Measurements from ENCODE around the gene SH2D2A.

The SH2D2A gene

DNA sequence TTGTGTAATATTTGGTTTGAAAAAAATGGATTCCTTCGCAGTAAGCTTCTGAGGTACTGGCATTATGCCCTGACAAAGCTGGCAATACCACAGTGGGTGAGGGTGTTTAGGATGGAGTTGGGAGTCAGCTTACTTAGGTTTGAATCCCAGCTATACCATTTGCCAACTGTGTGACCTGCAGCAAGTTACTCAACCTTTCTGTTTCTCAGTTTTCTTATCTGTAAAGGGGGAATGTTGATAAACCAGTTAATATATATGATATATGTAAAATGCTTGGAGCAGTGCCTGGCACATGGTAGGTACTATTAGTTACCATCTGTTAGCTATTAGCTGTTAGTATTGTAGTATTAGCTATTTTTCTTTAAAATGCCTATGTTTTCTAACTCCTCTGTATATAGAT is 60.3 kb downstream of the SH2D2A start:
- no peak for DNase-seq (ENCODE audit: low read depth)
- TF ChIP-seq, protein P1, sequence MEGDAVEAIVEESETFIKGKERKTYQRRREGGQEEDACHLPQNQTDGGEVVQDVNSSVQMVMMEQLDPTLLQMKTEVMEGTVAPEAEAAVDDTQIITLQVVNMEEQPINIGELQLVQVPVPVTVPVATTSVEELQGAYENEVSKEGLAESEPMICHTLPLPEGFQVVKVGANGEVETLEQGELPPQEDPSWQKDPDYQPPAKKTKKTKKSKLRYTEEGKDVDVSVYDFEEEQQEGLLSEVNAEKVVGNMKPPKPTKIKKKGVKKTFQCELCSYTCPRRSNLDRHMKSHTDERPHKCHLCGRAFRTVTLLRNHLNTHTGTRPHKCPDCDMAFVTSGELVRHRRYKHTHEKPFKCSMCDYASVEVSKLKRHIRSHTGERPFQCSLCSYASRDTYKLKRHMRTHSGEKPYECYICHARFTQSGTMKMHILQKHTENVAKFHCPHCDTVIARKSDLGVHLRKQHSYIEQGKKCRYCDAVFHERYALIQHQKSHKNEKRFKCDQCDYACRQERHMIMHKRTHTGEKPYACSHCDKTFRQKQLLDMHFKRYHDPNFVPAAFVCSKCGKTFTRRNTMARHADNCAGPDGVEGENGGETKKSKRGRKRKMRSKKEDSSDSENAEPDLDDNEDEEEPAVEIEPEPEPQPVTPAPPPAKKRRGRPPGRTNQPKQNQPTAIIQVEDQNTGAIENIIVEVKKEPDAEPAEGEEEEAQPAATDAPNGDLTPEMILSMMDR (IDR thresholded peaks at IDR 0.05; ENCODE audit: control insufficient read depth, insufficient read depth, low read depth, low read length, missing control alignments) = no peak
- no peak overlapping the region for H3K4me3 ChIP-seq (ENCODE audit: control insufficient read depth, low read depth, low read length)

Data from AG09309 (cell line).